NCI-H2171 (cell line): ENCODE data around the gene PPT1.
A peak's percentile ranks its signal among the peaks of the same experiment; 100 is the strongest.

ENCODE experiments used
- DNase-seq: peaks from one replicate; lab custom pipeline; 2025; lab: John Stamatoyannopoulos, UW

Gene PPT1

GRCh38 chr1:40096977-40097782 lies at the start of gene PPT1:
Gene PPT1 (minus strand): TSS chr1:40097252. CDS start chr1:40097238, 14 bp downstream.
- peak; percentile 88 for DNase-seq

DNA sequence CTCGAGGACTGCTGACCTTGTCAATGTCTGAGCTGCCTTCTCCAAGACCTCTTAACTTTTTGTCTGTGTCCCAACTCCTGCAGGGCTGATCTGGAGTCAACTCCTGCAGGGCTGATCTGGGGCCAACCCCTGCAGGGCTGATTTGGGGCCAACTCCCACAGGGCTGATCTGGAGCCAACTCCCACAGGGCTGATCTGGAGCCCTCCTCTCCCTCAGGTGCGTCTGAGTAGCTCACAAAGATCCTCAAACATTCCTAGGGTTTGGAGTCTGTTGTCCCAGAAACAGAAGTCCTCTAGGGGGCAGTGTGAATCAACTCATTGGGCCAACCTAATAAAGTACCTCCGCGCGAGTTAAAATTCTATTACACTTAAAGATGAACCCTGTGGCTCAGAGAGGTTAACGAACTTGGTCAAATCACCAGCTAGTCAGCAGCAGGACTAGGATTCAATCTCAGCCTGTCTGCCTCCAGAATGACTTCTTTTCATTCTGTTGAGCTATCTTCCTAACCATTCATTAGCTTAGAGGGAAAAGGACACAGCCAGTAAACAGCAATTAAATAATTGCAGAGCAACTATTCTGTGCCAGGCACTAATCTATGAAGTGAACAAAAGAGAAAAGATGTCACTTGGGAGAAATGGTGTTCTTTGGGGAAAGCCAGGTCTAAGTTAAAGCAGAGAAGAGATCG lies 47.0 kb upstream of the PPT1 start:
- DNase-seq: peak; percentile 53

GRCh38 chr1:40141878-40142535 lies 45.0 kb upstream of the PPT1 start:
- DNase-seq: no peak

DNA sequence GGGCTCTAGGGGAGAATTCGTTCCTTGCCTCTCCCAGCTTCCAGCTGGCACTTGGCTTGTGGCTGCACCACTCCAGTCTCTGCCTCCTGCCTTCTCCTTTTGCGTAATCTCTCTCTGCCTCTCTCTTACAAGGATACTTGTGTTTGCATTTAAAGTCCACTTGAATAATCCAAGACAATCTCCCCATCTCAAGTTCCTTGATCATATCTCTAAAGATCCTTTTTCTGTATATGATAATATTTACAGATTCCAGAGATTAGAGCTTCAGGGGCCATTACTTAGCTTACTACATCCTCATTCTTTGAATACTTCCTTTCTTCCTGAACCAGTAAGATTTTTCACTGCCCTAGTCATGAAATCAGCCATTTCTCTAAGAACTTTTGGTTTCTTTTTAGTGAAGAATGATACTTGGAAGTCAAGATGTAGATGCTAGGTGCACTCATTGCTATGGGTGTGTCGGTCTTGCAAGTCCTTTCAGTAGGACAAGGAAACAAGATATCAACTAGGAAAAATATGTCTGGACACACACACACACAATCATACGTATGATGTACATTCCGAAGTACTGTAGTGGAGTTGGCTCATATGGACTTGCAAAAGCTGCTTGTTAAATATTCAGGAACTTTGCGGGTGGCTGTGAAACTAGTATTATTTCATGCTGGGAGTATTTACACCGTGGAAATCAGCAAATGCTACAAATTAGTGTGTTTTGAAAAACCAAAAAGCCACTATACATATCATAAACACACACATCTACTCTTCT lies 43.3 kb upstream of the PPT1 start:
- no peak for DNase-seq

- DNase-seq: no peak
Observed at GRCh38 chr1:40133839-40134238, 36.8 kb upstream of the PPT1 start.

DNA sequence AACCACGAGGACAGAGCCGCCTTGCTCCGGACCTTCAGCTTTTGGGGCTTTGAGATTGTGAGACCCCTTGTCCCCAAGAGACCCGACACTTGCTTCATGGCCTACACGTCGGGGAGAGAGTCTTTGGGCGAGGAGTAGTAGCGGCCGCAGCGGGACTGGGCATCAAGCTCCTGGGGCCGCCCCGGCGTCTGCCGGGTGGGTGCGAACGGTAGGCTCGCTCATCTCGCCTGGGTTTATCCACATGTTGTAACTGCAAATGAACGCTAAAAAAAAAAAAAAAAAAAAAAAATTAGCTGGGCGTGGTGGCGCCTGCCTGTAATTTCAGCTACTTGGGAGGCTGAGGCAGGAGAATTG lies 36.2 kb upstream of the PPT1 start:
- DNase-seq: no peak

- no peak for DNase-seq
Observed at GRCh38 chr1:40132383-40133311, 35.6 kb upstream of the PPT1 start.

GRCh38 chr1:40130892-40131291 lies 33.8 kb upstream of the PPT1 start:
- DNase-seq: no peak

GRCh38 chr1:40122855-40123254 lies 25.8 kb upstream of the PPT1 start:
- DNase-seq: no peak

- DNase-seq: no peak
Observed at GRCh38 chr1:40120128-40120527, 23.1 kb upstream of the PPT1 start.

- DNase-seq: no peak
Observed at GRCh38 chr1:40114400-40114799, 17.3 kb upstream of the PPT1 start.

GRCh38 chr1:40110389-40110788 lies 13.3 kb upstream of the PPT1 start:
- no peak for DNase-seq

- no peak for DNase-seq
Observed at GRCh38 chr1:40107290-40107959, 10.4 kb upstream of the PPT1 start.

- no peak for DNase-seq
Observed at GRCh38 chr1:40105028-40105427, 8.0 kb upstream of the PPT1 start.

GRCh38 chr1:40102896-40103295 lies 5.8 kb upstream of the PPT1 start:
- DNase-seq: no peak

DNA sequence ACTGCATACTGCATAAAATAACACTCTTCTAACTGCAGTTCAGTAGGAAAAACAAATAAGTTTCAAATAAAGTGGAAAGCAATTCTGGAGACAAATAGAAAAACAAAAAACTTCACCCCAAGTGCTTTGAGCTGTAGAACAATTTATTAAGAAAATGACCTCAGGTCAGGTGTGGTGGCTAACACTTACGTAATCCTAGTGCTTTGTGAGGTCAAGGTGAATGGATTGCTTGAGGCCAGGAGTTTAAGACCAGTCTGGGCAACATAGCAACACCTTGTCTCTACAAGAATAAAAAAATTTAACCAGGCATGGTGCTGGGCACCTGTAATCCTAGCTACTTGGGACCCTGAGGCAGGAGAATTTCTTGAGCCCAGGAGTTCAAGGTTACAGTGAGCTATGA lies 5.0 kb upstream of the PPT1 start:
- no peak for DNase-seq

GRCh38 chr1:40096646-40096976 lies 441 bp downstream of the PPT1 start:
- DNase-seq: no peak

- DNase-seq: no peak
Observed at GRCh38 chr1:40095806-40096205, 1.2 kb downstream of the PPT1 start.

DNA sequence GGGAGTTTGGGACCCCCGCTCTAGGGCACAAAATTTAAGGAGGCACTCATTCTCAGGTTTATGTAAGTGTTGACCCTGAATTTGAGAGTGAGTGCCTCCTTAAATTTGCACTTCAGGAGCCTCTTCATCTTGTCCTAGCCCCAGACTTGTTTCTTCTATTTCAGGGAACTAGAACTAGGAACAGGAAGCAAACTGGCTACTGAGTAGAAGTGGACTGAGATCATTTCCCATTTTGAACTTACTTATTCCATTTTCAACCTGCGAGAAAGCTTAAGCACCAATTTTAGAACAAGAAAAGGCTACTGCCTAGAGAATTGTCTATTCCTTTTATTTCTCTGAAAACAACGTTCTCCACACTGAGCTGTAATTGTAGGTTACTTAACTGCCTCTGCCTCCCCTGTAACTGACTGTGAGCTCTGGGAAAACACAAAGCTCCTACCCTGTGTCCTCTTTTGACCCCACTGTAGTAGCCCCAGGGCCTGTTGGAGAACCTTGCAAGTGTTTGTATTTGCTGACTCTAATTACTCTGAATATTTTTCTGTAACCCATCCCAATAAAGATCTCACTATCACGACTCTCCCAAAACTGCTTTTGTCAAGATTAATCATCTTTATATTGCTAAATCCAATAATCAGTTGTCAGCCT lies 2.5 kb downstream of the PPT1 start:
- DNase-seq: no peak
